EH (cell line): ENCODE results near the gene TMEM187.

Experiments used
- DNase-seq: peaks from one replicate; pipeline ENCODE4 v3.0.0-alpha.2; 2015; ENCODE audit warnings: low read depth

The TMEM187 gene

DNA sequence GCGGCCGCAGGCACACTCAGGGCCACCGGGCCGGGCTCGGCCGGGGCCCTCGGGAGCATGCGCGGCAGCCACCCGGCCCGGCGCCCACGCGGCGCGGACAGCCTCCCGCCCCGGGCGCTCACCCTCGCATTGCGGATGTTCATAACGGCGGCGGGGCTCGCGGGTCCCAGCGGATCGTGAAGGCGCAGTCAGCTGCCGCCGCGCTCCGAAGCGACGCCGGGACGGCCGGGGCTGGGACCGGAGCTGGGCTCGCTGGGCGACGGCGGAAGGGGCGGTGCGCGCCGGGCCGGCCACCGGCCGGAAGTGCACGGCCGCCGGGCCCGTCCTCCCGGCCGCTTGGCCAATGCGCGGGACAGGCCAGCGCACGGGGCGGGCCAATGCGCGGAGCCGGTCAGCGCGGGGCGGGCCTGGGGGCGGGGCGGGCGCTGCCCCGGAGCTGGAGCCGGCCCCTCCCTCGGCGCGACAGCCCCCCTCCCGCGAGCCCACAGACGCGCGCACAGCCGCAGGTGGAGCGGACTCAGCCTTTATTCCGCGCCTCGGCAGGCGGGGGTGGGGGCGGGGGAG, 37.7 kb upstream of the TMEM187 start, which contains the start of gene NAA10:
Gene NAA10, minus strand, starts transcription at position 276 of the 564 bp plus-strand sequence. Its CDS starts 133 bp downstream, at position 143.
- peak; percentile 76 for DNase-seq

GRCh38 chrX:153935326-153935851, 37.2 kb upstream of the TMEM187 start:
- DNase-seq: no peak

GRCh38 chrX:153937056-153937455, 35.5 kb upstream of the TMEM187 start:
- no peak for DNase-seq

DNA sequence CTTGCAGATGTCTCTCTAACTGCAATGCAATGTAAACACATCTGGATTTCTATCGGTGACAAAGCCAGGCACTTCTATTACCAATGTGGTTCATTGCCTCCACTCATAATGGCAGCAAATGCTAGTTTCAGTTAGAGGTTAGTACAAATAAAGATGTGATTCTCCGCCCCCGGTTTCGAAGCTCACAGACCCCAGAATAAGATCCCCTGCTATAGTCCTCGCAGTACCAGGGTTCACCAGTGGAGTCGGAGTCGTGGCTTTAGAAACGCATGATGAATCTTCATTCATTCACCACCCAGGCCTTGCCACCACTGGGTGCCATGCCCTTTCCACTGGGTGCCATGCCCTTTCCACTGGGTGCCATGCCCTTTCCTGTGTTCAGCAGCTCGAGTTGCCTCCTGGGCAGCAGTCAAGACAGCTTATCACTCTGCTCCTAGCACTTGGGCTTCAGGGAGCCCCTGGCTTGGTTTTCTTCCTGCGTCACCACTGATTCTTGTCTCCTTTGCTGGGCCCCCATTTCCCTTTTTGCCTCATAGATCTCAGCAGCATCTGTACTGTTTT, 34.2 kb upstream of the TMEM187 start:
- DNase-seq: no peak

DNA sequence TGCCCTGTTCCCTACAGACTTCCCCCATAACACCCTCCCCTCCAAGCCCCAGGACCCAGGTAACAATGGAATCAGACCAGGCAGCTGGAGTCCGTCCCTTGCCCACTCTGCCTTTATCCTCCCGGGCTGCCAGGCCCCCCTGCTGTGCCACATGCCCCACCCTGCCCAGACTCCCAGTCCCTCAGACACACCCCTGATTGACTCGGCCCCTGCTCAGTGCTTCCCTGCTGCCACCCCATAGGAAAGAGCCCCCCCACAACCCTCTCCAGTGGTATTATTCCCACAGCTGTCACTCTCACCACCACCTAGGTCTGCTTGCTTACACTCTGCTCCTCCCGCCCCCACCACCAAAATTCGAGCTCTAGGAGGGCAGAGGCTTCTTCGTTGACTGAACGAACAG, 33.0 kb upstream of the TMEM187 start:
- DNase-seq: no peak

DNA sequence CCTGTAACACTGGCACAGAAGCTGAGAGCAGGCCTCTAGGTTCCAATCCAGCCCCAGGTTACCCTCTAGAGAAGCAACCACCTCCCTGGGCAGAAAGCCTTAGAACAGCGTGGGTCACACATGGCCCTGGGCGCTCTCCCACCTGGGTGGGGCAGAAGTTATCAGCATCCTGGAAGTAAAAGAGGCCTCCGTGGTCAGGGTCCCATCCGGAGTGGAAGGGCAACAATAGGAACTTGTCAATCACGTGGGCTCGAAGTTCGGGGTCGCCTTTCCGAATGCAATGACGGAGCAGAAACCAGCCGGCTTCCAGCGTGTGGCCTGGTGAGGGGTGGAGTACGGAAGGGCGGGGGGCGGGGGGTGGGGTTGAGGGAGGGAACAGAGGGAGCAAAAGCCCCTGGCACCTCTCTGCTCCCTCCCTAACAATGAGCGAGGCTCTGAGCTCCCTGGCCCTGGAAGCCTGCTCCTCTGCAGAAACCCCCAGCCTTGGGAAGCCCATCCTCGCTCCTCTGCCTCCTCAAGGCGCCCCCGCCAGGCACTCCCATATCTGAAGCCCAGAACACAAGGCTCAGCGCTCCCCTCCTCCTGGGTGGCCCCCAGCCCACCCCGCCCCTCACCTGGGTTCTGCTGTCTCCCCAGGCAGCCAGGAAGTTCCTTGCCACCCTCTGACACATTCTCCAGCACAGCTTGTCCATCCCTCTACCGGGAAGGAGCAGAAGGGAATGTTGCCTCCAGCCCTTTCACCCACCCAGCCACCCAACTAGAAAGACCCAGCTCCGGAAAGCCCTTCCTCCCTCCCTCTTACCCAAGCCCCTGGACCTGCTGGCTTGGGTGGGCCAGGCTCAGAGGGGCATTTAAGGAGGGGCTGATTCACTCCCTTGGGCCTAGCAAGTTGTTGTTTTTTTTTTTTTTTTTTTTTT, 31.0 kb upstream of the TMEM187 start:
- DNase-seq: no peak

DNA sequence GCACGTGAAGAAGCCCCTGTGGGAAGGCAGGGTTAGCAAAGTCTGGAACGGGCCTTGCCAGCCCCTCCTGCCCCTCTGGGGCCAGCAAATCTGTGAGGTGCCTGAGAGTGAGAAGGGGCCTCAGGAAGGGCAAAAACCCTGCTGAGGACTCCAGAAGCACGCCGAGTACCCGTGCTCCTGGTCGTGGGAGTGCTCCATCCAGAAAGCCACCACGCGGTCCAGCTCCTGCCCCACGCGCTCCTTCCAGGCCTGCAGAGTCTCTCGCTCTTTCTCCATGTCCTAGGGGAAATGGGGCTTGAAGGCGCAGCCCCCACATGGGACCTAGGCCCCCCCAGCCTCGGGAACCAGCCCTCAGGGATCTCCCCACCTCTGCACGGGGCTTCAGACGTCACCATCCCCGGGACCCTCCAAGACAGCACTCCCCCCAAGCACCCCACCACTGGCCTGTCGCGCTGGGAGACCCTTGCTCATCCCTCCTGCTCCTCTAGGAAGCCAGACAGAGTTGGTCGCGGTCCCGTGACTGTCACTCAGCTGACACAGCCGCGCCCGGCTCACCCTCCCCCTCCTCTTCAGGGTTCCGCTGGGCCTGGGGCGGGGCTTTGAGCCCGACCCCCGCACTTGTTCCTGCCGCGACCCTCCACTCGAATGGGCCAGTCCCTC, 28.3 kb upstream of the TMEM187 start, which contains the start of gene RENBP:
Gene RENBP, minus strand, starts transcription at position 504 of the 660 bp plus-strand sequence. Its CDS starts 33 bp downstream, at position 471.
- no peak for DNase-seq

DNA sequence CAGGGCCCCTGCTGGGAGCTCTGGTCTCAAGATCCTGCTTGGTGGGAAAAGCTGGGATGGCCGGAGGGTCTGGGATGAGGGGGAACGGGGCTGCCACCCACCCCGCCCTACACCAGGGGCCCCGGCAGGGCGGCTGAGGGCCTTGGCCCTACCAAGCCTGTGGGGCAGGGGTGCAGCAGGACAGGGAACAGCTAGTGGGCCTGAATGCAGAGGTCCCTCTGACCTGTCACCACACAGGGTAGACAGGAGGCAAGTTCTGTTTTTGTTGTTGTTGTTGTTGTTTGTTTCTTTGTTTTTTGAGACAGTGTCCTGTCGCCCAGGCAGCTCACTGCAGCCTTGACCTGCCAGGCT, 27.8 kb upstream of the TMEM187 start:
- DNase-seq: no peak

DNA sequence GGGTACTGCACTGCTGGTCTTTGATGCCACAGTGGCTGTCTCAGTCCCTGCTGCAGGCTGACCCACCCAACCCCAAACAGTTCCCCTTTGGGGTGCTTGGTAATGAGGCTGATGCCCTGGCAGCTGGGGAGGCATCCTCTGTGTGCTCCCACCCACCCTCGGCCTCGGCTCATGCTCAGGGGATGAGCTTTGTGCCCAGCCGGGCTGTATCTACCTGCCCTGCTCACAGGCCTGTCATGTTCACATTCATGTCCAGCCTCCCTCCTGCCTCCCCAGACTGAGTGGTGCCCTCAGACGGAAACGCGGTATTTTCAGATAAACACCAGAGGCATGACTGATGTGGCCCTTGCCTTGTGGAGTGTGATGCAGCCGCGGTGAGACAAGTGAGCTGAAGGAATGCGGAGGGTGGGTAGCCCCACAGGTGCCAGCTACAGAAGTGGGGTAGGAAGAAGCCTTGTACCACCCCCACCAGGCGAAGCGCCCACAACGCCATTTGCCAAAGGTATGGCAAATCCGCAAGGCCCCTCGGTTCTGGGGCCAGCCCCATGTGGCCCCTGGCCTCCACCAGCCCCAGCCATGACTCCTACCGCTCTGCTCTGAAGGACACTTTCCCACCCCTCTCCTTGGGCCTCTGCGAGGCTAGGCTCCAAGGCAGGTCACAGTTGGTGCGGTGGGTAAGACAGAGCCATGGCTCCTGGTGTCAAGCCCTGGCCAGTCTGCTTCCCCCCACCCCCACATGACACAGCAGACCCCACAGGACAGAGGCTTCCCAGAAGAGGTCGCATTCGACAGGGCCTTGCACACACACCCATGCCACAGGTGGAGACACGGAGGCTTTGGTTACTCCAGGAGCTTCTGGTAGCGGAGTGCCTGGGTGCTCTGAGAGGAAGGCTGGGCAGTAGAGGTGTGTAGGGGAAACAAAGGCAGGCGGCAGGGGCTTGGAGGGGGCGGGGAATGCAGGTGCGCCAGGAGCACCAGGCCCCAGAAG, 26.3 kb upstream of the TMEM187 start:
- DNase-seq: no peak

- peak; percentile 77 for DNase-seq
Measured at GRCh38 chrX:153947009-153947769, 25.4 kb upstream of the TMEM187 start.

- DNase-seq: no peak
Measured at GRCh38 chrX:153948002-153948466, 24.5 kb upstream of the TMEM187 start.

GRCh38 chrX:153948847-153949805, 23.4 kb upstream of the TMEM187 start:
- DNase-seq: no peak

GRCh38 chrX:153950127-153950526, 22.4 kb upstream of the TMEM187 start:
- DNase-seq: no peak

GRCh38 chrX:153951683-153952372, 20.7 kb upstream of the TMEM187 start:
- DNase-seq: no peak

DNA sequence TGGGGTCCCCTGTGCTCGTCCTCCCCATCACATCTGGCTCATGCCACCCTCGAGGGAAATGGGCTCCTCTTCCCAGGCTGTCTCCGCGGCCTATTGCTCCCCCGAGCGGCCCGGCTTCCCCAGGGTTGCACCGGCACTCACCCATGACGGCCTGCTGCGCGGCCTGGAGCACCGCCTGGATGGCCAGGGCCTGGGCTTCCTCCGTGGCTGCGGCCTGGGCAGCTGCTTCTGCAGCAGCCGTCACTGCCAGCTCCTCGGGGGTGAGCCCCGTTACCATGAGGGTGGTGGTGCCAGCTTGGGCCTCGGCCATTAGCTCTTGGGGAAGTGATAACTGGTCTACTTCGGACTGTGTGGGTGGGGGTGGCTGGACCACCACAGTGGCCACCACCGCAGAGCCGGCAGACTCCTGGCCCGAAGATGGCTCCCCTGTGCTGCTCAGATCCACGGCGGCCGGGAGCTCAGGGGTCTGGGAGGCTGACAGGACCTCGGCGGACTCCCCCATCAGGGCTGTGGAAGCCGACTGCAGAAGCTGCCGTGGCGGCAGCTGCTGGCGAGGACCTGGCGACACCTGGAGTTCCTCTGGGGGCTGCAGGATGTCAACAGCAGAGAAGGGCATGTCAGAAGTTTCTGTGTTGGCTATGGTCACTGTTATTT, 20.1 kb upstream of the TMEM187 start:
- DNase-seq: no peak

DNA sequence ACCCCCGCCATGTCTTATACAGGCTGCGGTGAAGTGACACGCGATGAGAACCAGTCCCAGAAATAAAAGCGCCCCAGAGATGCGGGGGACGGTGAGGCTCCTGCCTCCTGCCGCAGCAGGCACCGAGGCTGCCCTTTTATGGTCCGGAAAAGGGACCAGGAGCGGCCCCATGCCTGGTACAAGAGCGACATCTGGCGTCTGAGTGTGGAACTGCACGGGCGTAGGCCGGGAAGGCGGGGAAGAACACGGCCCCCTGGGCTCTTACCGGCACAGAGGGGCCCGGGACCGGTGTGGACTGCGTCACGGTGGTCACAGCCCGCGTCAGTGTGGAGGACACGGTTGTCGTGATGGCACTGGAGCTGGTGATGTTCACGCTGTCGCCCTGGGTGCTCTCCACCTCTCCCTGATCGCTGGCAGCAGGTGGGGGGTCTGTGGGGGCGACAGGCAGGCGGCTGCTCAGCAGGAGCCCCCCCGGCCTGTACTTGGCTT, 19.2 kb upstream of the TMEM187 start:
- peak; percentile 72 for DNase-seq

DNA sequence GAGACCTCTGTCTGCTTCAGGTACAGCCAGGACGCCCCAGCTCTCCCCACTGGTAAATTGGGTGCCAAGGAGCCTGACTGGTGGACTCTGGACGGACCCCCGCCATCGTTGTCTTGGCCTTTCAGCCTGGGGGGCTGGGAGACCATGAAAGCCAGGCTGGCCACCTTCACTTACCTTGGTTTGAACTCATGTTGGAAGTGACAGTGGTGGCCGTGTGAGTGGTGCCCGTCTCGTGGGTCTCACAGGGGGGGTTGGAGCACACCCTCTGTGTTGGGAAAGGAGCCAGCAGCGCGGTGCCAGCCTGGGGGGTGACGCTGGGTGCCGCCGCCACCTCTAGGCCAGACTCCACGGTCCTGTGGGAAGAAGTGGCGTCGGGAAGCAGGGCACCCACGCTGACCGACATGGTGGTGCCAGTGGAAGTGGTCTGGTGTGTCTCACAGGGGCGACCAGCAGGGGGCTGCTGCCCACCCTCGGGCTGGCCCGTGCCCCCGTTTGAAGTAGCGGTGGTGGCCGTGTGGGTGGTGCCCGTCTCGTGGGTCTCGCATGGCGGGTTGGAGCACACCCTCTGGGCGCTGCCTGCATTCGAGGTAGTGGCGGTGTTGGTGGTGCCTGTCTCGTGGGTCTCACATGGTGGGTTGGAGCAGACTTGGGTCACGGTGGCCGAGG, 18.5 kb upstream of the TMEM187 start:
- no peak for DNase-seq
